LNCaP clone FGC (cell line): Measurements from ENCODE around the gene FAM234B.

Experiments
- DNase-seq: peaks from one replicate; pipeline ENCODE4 v3.0.0-alpha.2; 2011; ENCODE audit warnings: low read depth
- H3K4me3 ChIP-seq: 2 replicates; pipeline ENCODE4 v1.5.1; 2011; ENCODE audit warnings: mild to moderate bottlenecking, low read depth, low read length, control low read depth
- TF ChIP-seq, protein P1 (sequence below): IDR thresholded peaks from 2 replicates; pipeline ENCODE4 v1.5.1; 2012; ENCODE audit warnings: mild to moderate bottlenecking; ENCODE audit not compliant: control insufficient read depth, insufficient read depth; ENCODE audit errors: extremely low read depth

FAM234B gene

DNA sequence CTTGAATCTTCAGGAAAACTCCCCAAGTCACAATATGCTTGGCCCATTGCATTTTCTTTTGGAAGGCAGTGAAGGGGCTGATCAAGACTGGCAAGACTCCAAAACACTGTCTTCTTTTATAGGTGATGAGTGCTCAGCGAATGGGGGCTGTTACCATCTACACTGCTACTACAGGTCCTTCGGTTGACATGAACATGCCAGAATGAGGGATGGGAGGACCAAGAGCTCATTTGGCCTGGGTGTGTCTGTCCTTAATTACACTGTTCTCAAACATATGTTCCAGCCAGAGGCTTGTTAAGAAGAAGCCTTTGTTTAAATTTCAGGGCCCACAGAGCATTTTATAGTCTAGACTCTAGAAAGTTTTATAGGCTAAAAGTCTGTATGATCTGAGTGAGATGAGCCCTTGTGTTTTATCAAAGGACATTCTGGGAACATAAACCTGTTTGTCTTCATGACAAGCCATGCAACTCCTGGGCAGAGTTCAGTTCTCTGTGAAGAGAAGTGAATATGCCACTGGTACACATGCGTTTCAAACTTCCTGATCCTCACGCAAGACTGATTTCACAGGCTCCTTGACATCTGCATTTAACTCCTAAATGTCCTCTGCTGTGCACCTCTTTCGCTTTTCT is 4.7 kb upstream of the FAM234B start:
- peak; percentile 94 for DNase-seq
- TF ChIP-seq, protein P1, sequence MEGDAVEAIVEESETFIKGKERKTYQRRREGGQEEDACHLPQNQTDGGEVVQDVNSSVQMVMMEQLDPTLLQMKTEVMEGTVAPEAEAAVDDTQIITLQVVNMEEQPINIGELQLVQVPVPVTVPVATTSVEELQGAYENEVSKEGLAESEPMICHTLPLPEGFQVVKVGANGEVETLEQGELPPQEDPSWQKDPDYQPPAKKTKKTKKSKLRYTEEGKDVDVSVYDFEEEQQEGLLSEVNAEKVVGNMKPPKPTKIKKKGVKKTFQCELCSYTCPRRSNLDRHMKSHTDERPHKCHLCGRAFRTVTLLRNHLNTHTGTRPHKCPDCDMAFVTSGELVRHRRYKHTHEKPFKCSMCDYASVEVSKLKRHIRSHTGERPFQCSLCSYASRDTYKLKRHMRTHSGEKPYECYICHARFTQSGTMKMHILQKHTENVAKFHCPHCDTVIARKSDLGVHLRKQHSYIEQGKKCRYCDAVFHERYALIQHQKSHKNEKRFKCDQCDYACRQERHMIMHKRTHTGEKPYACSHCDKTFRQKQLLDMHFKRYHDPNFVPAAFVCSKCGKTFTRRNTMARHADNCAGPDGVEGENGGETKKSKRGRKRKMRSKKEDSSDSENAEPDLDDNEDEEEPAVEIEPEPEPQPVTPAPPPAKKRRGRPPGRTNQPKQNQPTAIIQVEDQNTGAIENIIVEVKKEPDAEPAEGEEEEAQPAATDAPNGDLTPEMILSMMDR, result no peak

GRCh38 chr12:13041224-13041623 is 3.0 kb upstream of the FAM234B start:
- TF ChIP-seq, protein P1, result no peak
- no peak for DNase-seq
- no peak overlapping the region for H3K4me3 ChIP-seq

More for the DNA sequence above, 4.7 kb upstream of the FAM234B start:
- no peak overlapping the region for H3K4me3 ChIP-seq

GRCh38 chr12:13042666-13043230 is 1.4 kb upstream of the FAM234B start:
- H3K4me3 ChIP-seq, result no peak overlapping the region
- TF ChIP-seq, protein P1, result no peak

DNA sequence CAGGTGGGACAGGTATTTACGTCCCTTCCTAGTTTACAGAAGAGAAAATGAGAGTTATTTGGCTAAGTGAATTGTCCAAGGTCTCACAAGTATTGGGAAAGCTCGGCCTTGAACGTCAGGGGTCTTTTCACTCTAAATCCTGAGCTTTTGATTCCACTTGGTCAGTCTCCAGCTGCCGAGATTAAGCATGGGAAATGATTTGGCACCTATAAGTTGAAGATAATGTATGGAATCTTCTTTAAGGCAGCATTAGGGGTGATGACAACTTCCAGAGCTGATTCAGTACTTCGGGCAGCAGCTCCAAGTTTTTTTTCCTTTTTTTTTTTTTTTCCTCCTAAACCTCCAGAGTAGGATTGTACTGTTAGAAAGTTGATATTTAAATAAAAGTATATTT is 722 bp downstream of the FAM234B start:
- DNase-seq, result no peak
- TF ChIP-seq, protein P1, result no peak
- H3K4me3 ChIP-seq, result peak overlapping the region; percentile 90

More at GRCh38 chr12:13042666-13043230, 1.4 kb upstream of the FAM234B start:
- no peak for DNase-seq

- TF ChIP-seq, protein P1, result no peak
- H3K4me3 ChIP-seq, result no peak overlapping the region
These were observed 1.6 kb downstream of the FAM234B start for GRCh38 chr12:13045816-13046215.

GRCh38 chr12:13046964-13047363 is 2.8 kb downstream of the FAM234B start:
- peak; percentile 76 for DNase-seq
- no peak overlapping the region for H3K4me3 ChIP-seq
- TF ChIP-seq, protein P1, result no peak

More at GRCh38 chr12:13045816-13046215, 1.6 kb downstream of the FAM234B start:
- no peak for DNase-seq
